ENCODE data around the gene RNF181. TPM values are rescaled to one million over a fixed set of nuclear protein-coding genes. Genes with fewer than 3 reads are reported as not detected.

RNF181 gene
- polyA plus RNA-seq, 1 of the 3 experiments (the other 2 are of a cell fraction): 312 TPM

GRCh38 chr2:85621338-85621737 lies 25.8 kb downstream of the RNF181 start (continued):
- TF ChIP-seq USF2 (IDR thresholded peaks at IDR 0.05; ENCODE audit: borderline replicate concordance, low read depth, low read length) (no peak), FOXJ3 (CRISPR knock-in tag; IDR thresholded peaks at IDR 0.05) (no peak), SIN3A (IDR thresholded peaks at IDR 0.05; ENCODE audit: borderline replicate concordance, low read depth, low read length) (no peak), FOXM1 (IDR thresholded peaks at IDR 0.05; ENCODE audit: low read depth) (no peak), RAD21 (IDR thresholded peaks at IDR 0.05; ENCODE audit: low read length) (no peak), MAX (IDR thresholded peaks at IDR 0.05; ENCODE audit: low read depth) (no peak), RXRA (IDR thresholded peaks at IDR 0.05; ENCODE audit: borderline replicate concordance, low read depth) (no peak), PBX3 (IDR thresholded peaks at IDR 0.05) (no peak)

GRCh38 chr2:85623991-85624390 lies 28.4 kb downstream of the RNF181 start:
- no peaks in the 10 kb centered on the region for H3K27me3 ChIP-seq (ENCODE audit: insufficient read depth)
- H3K4me3 ChIP-seq (ENCODE audit: low read depth in 2 of 2, low read length in 1 of 2): no peak overlapping the region
- CTCF ChIA-PET: interaction anchor here (7.4 kb wide), 1 partner anchor 13 kb away, joined by 59 read pairs; no protein-coding TSS in a partner anchor
- no peaks in the 10 kb centered on the region for H3K9me2 ChIP-seq
- no peaks in the 10 kb centered on the region for H4K20me1 ChIP-seq (ENCODE audit: insufficient read depth)
- no peak overlapping the region for H2AFZ ChIP-seq (ENCODE audit: low read depth)
- H3K9me3 ChIP-seq: no peaks in the 10 kb centered on the region
- POLR2A ChIA-PET: no interaction called here
- no peak for DNase-seq
- H3F3A ChIP-seq (replicated peaks; ENCODE audit: insufficient read depth): no peaks in the 10 kb centered on the region
- no peak overlapping the region for H3K4me2 ChIP-seq
- peaks cover 61 to 78% of the 10 kb centered on the region in 2 experiments for H3K36me3 ChIP-seq (replicated peaks in 1 of 2; ENCODE audit: control insufficient read depth in 1 of 2, insufficient read depth in 2 of 2, low read length in 1 of 2)
- H3K27ac ChIP-seq (ENCODE audit: low read depth in 2 of 2, low read length in 1 of 2): no peak overlapping the region
- 100% methylated on average over 2 of the region's 5 CpGs for WGBS (ENCODE audit: low lambda C conversion rate)
- H3K9ac ChIP-seq: no peak overlapping the region
- no peak for TF ChIP-seq FOXM1 (IDR thresholded peaks at IDR 0.05; ENCODE audit: low read depth)
- no peak for TF ChIP-seq NFIC (IDR thresholded peaks at IDR 0.05; ENCODE audit: borderline replicate concordance)
- TF ChIP-seq GATA2 (CRISPR knock-in tag; IDR thresholded peaks at IDR 0.05): no peak
- no peak for TF ChIP-seq RFX5 (IDR thresholded peaks at IDR 0.05; ENCODE audit: low read length)
- no peak for TF ChIP-seq MXI1 (IDR thresholded peaks at IDR 0.05; ENCODE audit: low read depth, low read length)
- no peak for TF ChIP-seq JUND (IDR thresholded peaks at IDR 0.05)
- no peak for TF ChIP-seq EP300 (IDR thresholded peaks at IDR 0.05; ENCODE audit: borderline replicate concordance in 1 of 2, low read depth in 1 of 2, low read length in 1 of 2)
- TF ChIP-seq RXRA (IDR thresholded peaks at IDR 0.05; ENCODE audit: borderline replicate concordance, low read depth): no peak
- TF ChIP-seq TCF12 (IDR thresholded peaks at IDR 0.05): no peak
- no peak for TF ChIP-seq NRF1 (IDR thresholded peaks at IDR 0.05; ENCODE audit: low read depth, low read length)
- TF ChIP-seq ZBTB33 (IDR thresholded peaks at IDR 0.05; ENCODE audit: borderline replicate concordance, low read depth): no peak
- no peak for TF ChIP-seq RCOR1 (IDR thresholded peaks at IDR 0.05; ENCODE audit: low read length)
- no peaks in the 10 kb centered on the region for H3K4me1 ChIP-seq (ENCODE audit: control insufficient read depth in 1 of 2, insufficient read depth in 2 of 2, low read depth in 1 of 2, low read length in 1 of 2)
- H3K79me2 ChIP-seq (ENCODE audit: insufficient read depth): peaks cover 40% of the 10 kb centered on the region
